ENCODE measurements around the gene MTERF4.

DNA sequence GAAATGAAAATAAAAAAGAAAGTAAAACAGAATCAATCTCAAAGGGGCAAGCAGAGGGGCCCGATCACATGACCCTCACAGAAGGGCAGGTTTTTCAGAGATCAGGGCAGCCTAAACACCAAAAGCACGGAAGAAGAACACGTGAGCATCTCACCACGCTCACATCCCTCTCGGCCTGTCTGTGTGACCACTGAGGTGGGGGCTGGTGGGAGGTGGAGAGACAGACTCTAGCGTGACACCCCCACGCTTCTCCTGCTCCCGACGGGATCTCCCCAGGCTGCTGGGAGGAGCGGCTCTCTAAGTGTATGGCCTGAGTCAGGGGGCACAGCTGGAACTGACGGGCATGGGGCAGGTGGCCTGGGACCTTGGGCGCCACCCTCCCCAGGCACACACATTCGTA is 23.5 kb upstream of the MTERF4 start:
- TF ChIP-seq POLR2AphosphoS5 (IDR thresholded peaks at IDR 0.05; ENCODE audit: low read depth, low read length), result no peak
- TF ChIP-seq, protein P1, sequence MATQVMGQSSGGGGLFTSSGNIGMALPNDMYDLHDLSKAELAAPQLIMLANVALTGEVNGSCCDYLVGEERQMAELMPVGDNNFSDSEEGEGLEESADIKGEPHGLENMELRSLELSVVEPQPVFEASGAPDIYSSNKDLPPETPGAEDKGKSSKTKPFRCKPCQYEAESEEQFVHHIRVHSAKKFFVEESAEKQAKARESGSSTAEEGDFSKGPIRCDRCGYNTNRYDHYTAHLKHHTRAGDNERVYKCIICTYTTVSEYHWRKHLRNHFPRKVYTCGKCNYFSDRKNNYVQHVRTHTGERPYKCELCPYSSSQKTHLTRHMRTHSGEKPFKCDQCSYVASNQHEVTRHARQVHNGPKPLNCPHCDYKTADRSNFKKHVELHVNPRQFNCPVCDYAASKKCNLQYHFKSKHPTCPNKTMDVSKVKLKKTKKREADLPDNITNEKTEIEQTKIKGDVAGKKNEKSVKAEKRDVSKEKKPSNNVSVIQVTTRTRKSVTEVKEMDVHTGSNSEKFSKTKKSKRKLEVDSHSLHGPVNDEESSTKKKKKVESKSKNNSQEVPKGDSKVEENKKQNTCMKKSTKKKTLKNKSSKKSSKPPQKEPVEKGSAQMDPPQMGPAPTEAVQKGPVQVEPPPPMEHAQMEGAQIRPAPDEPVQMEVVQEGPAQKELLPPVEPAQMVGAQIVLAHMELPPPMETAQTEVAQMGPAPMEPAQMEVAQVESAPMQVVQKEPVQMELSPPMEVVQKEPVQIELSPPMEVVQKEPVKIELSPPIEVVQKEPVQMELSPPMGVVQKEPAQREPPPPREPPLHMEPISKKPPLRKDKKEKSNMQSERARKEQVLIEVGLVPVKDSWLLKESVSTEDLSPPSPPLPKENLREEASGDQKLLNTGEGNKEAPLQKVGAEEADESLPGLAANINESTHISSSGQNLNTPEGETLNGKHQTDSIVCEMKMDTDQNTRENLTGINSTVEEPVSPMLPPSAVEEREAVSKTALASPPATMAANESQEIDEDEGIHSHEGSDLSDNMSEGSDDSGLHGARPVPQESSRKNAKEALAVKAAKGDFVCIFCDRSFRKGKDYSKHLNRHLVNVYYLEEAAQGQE (IDR thresholded peaks at IDR 0.05; ENCODE audit: borderline replicate concordance in 1 of 2, low read depth in 1 of 2, low read length in 2 of 2), result no peak
- TF ChIP-seq NR3C1 (CRISPR knock-in tag; IDR thresholded peaks at IDR 0.05), result no peak
- no peak for TF ChIP-seq ZNF777 (CRISPR knock-in tag; IDR thresholded peaks at IDR 0.05)
- TF ChIP-seq PHF20 (CRISPR knock-in tag; IDR thresholded peaks at IDR 0.05), result no peak
- TF ChIP-seq, protein P2, sequence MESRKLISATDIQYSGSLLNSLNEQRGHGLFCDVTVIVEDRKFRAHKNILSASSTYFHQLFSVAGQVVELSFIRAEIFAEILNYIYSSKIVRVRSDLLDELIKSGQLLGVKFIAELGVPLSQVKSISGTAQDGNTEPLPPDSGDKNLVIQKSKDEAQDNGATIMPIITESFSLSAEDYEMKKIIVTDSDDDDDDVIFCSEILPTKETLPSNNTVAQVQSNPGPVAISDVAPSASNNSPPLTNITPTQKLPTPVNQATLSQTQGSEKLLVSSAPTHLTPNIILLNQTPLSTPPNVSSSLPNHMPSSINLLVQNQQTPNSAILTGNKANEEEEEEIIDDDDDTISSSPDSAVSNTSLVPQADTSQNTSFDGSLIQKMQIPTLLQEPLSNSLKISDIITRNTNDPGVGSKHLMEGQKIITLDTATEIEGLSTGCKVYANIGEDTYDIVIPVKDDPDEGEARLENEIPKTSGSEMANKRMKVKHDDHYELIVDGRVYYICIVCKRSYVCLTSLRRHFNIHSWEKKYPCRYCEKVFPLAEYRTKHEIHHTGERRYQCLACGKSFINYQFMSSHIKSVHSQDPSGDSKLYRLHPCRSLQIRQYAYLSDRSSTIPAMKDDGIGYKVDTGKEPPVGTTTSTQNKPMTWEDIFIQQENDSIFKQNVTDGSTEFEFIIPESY (CRISPR knock-in tag; IDR thresholded peaks at IDR 0.05), result no peak
